Measurements from ENCODE around the gene ZSWIM9.

ZSWIM9 gene

GRCh38 chr19:48127561-48127960 lies 42.9 kb upstream of the ZSWIM9 start:
- no peaks in the 10 kb centered on the region for H3K27me3 ChIP-seq
- TF ChIP-seq, protein P1, sequence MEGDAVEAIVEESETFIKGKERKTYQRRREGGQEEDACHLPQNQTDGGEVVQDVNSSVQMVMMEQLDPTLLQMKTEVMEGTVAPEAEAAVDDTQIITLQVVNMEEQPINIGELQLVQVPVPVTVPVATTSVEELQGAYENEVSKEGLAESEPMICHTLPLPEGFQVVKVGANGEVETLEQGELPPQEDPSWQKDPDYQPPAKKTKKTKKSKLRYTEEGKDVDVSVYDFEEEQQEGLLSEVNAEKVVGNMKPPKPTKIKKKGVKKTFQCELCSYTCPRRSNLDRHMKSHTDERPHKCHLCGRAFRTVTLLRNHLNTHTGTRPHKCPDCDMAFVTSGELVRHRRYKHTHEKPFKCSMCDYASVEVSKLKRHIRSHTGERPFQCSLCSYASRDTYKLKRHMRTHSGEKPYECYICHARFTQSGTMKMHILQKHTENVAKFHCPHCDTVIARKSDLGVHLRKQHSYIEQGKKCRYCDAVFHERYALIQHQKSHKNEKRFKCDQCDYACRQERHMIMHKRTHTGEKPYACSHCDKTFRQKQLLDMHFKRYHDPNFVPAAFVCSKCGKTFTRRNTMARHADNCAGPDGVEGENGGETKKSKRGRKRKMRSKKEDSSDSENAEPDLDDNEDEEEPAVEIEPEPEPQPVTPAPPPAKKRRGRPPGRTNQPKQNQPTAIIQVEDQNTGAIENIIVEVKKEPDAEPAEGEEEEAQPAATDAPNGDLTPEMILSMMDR (IDR thresholded peaks at IDR 0.05): no peak
- no peak overlapping the region for H3K4me3 ChIP-seq
- no peak overlapping the region for H3K27ac ChIP-seq
- no peaks in the 10 kb centered on the region for H3K4me1 ChIP-seq
- peaks cover 13 to 81% (median 25%) of the 10 kb centered on the region in 3 donors for H3K36me3 ChIP-seq
- intact Hi-C loops (cut with DNase I; ENCODE audit: low total_unique reads): no loop called here
- H3K9me3 ChIP-seq: no peaks in the 10 kb centered on the region
- DNase-seq: no peak

- no peak overlapping the region for H3K4me3 ChIP-seq
- no peak overlapping the region for H3K27ac ChIP-seq
- H3K4me1 ChIP-seq: no peaks in the 10 kb centered on the region
- H3K36me3 ChIP-seq: peaks cover 4 to 69% (median 15%) of the 10 kb centered on the region in 3 donors
- intact Hi-C loops (cut with DNase I; ENCODE audit: low total_unique reads): no loop called here
- TF ChIP-seq, protein P1 (IDR thresholded peaks at IDR 0.05): no peak
- no peaks in the 10 kb centered on the region for H3K9me3 ChIP-seq
- no peak for DNase-seq
- no peaks in the 10 kb centered on the region for H3K27me3 ChIP-seq
Measured at GRCh38 chr19:48133094-48133493, 37.4 kb upstream of the ZSWIM9 start.

- DNase-seq: no peak
- no peak overlapping the region for H3K27ac ChIP-seq
- intact Hi-C loops (cut with DNase I; ENCODE audit: low total_unique reads): no loop called here
- H3K27me3 ChIP-seq: no peaks in the 10 kb centered on the region
- peaks cover 0 to 60% (median 9%) of the 10 kb centered on the region in 3 donors for H3K36me3 ChIP-seq
- TF ChIP-seq, protein P1 (IDR thresholded peaks at IDR 0.05): no peak
- H3K4me3 ChIP-seq: no peak overlapping the region
- H3K9me3 ChIP-seq: no peaks in the 10 kb centered on the region
- H3K4me1 ChIP-seq: no peaks in the 10 kb centered on the region
Measured at GRCh38 chr19:48135411-48135810, 35.1 kb upstream of the ZSWIM9 start.

- DNase-seq: no peak
- Histone ChIP-seq H3K4me1 (no peaks in the 10 kb centered on the region), H3K9me3 (no peaks in the 10 kb centered on the region), H3K27ac (no peak overlapping the region), H3K27me3 (no peaks in the 10 kb centered on the region), H3K4me3 (no peak overlapping the region), H3K36me3 (peaks cover 0 to 49% (median 9%) of the 10 kb centered on the region in 3 donors)
- intact Hi-C loops (cut with DNase I; ENCODE audit: low total_unique reads): no loop called here
- TF ChIP-seq, protein P1 (IDR thresholded peaks at IDR 0.05): no peak
Measured at GRCh38 chr19:48136547-48136946, 33.9 kb upstream of the ZSWIM9 start.

- Histone ChIP-seq H3K27me3 (no peaks in the 10 kb centered on the region), H3K4me1 (no peaks in the 10 kb centered on the region), H3K27ac (no peak overlapping the region), H3K9me3 (no peaks in the 10 kb centered on the region), H3K36me3 (peaks cover 0 to 43% (median 4%) of the 10 kb centered on the region in 3 donors), H3K4me3 (no peak overlapping the region)
- DNase-seq: no peak
- TF ChIP-seq, protein P1 (IDR thresholded peaks at IDR 0.05): no peak
- intact Hi-C loops (cut with DNase I; ENCODE audit: low total_unique reads): no loop called here
Measured at GRCh38 chr19:48137411-48137810, 33.1 kb upstream of the ZSWIM9 start.

GRCh38 chr19:48139053-48139452 lies 31.4 kb upstream of the ZSWIM9 start:
- no peak overlapping the region for H3K4me3 ChIP-seq
- DNase-seq: no peak
- intact Hi-C loops (cut with DNase I; ENCODE audit: low total_unique reads): no loop called here
- H3K27me3 ChIP-seq: no peaks in the 10 kb centered on the region
- no peaks in the 10 kb centered on the region for H3K9me3 ChIP-seq
- H3K4me1 ChIP-seq: no peaks in the 10 kb centered on the region
- H3K36me3 ChIP-seq: peaks cover 0 to 49% (median 7%) of the 10 kb centered on the region in 3 donors
- TF ChIP-seq, protein P1 (IDR thresholded peaks at IDR 0.05): no peak
- H3K27ac ChIP-seq: no peak overlapping the region

Measured in tibial artery (tissue), 4 donors.